IPS DF 6.9 (cell line): ENCODE measurements around the gene AOPEP.

Source experiments
- DNase-seq: peaks from one replicate; pipeline ENCODE4 v3.0.0-alpha.2; 2013; ENCODE audit warnings: low read depth, low spot score
- H3K27ac ChIP-seq: one replicate; pipeline ENCODE4 v1.5.1; 2013; ENCODE audit warnings: low read length, control low read depth
- H3K27me3 ChIP-seq: 2 replicates; pipeline ENCODE4 v1.6.1; 2013; ENCODE audit warnings: mild to moderate bottlenecking, low read length; ENCODE audit not compliant: control insufficient read depth, insufficient read depth
- H3K36me3 ChIP-seq: 2 replicates; pipeline ENCODE4 v1.6.1; 2013; ENCODE audit warnings: low read length; ENCODE audit not compliant: control insufficient read depth, insufficient read depth
- H3K4me1 ChIP-seq: 2 replicates; pipeline ENCODE4 v1.6.1; 2013; ENCODE audit warnings: low read length; ENCODE audit not compliant: control insufficient read depth, insufficient read depth
- H3K4me3 ChIP-seq: 2 replicates; pipeline ENCODE4 v1.5.1; 2013; ENCODE audit warnings: mild to moderate bottlenecking, low read length
- H3K9me3 ChIP-seq: 2 replicates; pipeline ENCODE4 v1.6.1; 2013; ENCODE audit warnings: low read length, inconsistent platforms; ENCODE audit not compliant: control insufficient read depth, insufficient read depth
- WGBS: extraction: QIAGEN DNeasy Blood & Tissue Kit; methylation state at CpG from one replicate; pipeline ENCODE4 v1.1.7; 2013; ENCODE audit warnings: mixed read lengths, missing lambda C conversion rate; ENCODE audit not compliant: insufficient read length, insufficient coverage; 5-methylcytosine and 5-hydroxymethylcytosine counted together

Gene AOPEP

DNA sequence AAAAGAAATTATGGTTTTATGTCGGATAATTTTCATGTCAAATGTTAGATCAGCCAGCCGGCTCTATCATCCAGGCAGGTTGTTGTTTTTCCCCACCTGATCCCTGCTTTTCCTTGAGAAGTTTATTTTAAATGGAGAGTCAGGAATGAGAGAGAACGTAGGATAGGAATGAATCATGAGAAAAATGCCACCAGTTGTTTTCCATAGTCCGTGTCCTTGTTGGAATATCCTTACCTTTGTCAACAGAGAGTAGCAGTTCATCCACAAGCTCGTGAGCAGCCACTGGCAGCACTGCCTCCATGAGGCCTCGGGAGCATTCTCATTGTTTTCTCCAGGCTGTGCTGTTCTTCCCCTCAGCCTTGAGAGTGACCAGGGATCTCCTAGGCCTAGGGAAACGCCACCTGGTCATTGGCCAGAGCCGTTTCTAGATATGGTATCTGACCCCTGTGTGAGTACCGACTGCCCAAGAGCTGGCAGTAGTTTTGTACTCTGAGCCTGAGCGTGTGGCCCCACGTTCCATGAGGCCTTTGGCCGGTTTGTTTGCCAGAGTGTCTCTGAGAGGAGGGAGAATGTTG, 297.7 kb downstream of the AOPEP start:
- Histone ChIP-seq H3K27me3 (no peaks in the 10 kb centered on the region), H3K36me3 (no peaks in the 10 kb centered on the region), H3K9me3 (no peaks in the 10 kb centered on the region), H3K4me1 (no peaks in the 10 kb centered on the region; the same call in 1 of the 2 replicates), H3K27ac (no peak overlapping the region), H3K4me3 (no peak overlapping the region)
- DNase-seq = no peak
- no CpG with 5 or more reads among the region's 12 CpGs for WGBS

DNA sequence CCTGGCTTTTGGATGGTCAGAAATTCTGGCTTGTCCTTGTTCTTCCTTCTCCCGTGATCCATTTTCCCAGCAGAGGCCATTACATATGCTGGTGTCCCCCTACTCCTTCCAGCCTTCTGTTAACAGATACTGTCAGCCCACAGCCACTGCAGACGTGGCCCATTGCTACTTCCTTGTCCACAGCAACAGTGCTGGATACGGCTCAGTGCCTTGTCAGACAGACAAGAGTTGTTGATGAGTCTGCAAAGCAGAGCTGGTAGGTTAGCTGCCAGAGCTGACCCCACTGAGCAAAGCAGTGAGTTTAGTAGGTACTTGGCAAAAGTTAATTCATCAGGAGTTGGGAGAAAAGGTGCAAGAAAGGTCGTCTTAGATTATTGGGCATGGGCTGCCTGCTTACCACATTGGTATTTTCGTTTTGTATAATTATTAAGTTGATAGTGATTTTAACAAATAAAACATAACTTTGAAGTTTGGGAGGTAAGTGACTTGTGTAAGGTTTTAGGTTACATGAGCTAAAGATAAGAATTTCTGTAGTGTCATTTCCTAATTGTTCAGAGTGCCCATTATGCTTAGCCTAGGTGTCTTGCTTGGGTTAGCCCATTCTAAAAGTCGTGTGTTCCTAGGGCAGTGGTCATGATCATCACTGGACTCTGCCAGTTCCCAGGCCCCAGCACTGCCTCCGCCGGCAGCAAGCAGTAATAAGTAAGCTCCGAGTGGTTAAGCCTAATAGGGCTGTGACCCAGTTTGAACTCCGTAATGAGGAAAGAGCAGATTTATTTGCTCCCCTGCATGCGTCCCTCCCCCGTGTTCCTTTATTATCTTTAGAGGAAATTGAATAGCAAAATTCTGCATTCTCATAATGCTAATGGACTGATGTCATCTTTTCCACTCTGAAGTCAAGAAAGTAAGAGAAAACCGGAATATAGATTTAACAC, 299.0 kb downstream of the AOPEP start:
- Histone ChIP-seq H3K36me3 (no peaks in the 10 kb centered on the region), H3K4me3 (no peak overlapping the region), H3K9me3 (no peaks in the 10 kb centered on the region), H3K27ac (no peak overlapping the region), H3K27me3 (no peaks in the 10 kb centered on the region), H3K4me1 (no peaks in the 10 kb centered on the region; the same call in 1 of the 2 replicates)
- WGBS = no CpG with 5 or more reads among the region's 13 CpGs
- no peak for DNase-seq

DNA sequence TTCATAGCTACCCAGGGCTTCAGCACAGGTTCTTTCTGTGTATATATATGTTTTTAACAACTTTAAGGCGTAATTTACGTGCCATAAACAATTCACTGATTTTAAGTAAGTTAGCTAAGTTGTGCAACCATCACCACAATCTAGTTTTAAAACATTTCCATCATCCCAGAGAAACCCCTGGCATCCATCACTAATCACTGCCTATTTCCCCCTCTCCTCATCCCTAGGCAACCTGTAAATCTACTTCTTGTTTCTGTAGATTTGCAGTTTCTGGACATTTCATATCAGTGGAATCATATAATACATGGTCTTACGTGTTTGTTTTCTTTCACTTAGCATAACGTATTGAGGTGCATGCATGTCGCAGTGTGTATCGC, 299.6 kb downstream of the AOPEP start:
- no peaks in the 10 kb centered on the region; the same call in 1 of the 2 replicates for H3K4me1 ChIP-seq
- no CpG with 5 or more reads among the region's 6 CpGs for WGBS
- no peaks in the 10 kb centered on the region for H3K27me3 ChIP-seq
- H3K9me3 ChIP-seq = no peaks in the 10 kb centered on the region
- no peak for DNase-seq
- H3K27ac ChIP-seq = no peak overlapping the region
- no peak overlapping the region for H3K4me3 ChIP-seq
- no peaks in the 10 kb centered on the region for H3K36me3 ChIP-seq

DNA sequence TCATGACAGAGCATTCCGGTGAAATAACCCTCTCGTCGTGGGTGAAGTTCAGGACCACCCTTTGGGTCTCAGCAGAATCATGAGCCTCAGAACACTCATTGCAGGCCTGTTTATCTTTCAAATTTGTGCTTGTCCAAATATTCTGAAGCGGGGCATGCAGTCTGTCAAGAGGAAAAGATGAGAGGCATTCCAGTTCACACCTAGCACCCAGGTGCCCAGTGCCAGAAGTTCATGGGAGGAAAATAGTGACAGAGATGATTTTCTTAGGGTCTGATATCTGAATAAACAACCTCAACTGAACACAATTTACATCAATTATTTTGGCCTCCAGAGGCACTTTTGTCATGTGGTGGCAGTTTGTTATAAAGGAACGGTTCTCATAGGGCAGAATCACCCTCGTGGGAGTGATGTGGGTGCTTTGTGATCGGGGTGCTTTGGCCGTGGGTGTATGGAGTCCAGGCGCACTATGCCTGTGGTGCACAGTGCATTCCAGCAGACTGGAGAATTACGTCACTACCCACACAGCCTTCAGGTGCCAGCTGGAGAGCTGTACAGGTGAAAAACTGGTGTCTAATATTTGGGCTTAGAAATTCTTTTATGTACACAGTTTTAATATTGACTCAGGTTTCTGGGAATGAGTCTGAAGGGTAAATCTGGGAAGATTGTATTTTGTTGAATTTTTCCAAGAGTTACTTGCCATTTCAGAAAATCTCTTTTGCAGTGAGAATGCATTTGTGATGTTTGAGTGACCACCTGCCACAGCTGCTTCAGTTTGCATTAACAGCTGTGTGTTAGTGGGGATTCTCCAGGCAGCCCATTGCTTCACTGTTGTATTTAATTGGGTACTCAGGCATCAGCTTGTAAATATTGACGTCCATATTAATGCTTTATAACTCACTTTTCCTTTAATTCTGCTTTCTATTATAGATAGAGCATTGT, 301.7 kb downstream of the AOPEP start:
- Histone ChIP-seq H3K27ac (no peak overlapping the region), H3K36me3 (no peaks in the 10 kb centered on the region), H3K27me3 (no peaks in the 10 kb centered on the region), H3K4me1 (no peaks in the 10 kb centered on the region; the same call in 1 of the 2 replicates), H3K9me3 (no peaks in the 10 kb centered on the region), H3K4me3 (no peak overlapping the region)
- no CpG with 5 or more reads among the region's 11 CpGs for WGBS
- no peak for DNase-seq

DNA sequence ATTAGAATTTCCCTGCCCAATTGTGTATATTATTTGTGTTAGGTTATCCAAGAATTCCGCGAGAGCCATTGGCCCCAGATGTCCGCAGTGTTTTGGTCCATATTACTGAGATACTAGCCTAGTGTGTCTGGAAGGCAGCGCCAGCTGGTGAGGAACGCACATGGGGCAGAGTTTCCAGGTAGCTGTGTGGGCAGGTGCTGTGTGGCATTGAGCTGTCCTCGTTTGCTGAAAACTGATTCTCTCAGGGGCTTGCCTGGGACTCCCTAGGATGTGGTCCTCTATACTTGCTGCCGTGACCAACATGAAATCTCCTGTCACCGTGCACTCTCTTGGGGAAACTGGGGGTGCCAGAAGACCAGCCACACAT, 302.3 kb downstream of the AOPEP start:
- WGBS = no CpG with 5 or more reads among the region's 8 CpGs
- no peak overlapping the region for H3K4me3 ChIP-seq
- no peaks in the 10 kb centered on the region for H3K36me3 ChIP-seq
- no peak overlapping the region for H3K27ac ChIP-seq
- H3K4me1 ChIP-seq = no peaks in the 10 kb centered on the region; the same call in 1 of the 2 replicates
- H3K27me3 ChIP-seq = no peaks in the 10 kb centered on the region
- no peak for DNase-seq
- no peaks in the 10 kb centered on the region for H3K9me3 ChIP-seq

DNA sequence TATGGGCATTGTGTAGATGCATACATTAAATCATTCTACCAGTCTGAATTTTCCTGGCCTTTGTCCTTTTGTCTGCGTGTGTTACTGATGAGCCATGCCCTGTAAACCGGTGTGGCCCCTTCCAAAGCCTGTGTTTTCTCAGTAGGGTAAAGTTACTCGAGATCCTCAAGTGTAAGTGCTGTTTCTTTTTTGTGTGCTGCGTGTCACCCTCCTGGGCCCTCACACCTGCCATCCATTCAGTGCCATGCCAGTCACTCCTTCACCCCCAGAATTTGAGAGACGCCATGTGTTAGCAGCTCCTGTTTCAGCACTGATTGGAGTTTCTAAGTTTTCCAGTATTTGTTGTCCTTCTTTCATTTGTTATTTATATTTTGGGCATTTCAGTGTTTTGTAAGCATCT, 302.8 kb downstream of the AOPEP start:
- Histone ChIP-seq H3K9me3 (no peaks in the 10 kb centered on the region), H3K27ac (no peak overlapping the region), H3K4me1 (no peaks in the 10 kb centered on the region; the same call in 1 of the 2 replicates), H3K4me3 (no peak overlapping the region), H3K27me3 (no peaks in the 10 kb centered on the region), H3K36me3 (no peaks in the 10 kb centered on the region)
- no peak for DNase-seq
- no CpG with 5 or more reads among the region's 5 CpGs for WGBS

DNA sequence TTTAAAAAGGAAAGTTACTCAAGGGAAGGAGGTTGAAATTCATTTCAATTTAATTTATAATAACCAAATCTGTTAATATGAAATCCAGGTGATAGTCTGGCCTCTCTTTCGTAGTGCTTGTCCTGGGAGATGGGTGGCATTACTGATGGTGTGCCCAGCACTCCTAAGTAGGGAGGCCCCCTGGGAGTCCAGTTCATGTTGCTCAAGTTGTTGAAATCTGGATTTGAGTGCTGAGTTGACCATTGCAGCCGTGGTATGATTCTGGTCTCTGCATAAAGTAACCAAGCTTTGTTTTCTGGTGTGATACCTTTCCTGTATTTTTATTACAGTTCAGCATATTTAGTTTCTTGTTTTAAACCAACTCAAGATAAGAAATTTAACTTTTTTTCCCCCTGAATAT, 303.2 kb downstream of the AOPEP start:
- Histone ChIP-seq H3K4me1 (no peaks in the 10 kb centered on the region; the same call in 1 of the 2 replicates), H3K27ac (no peak overlapping the region), H3K27me3 (no peaks in the 10 kb centered on the region), H3K9me3 (no peaks in the 10 kb centered on the region), H3K36me3 (no peaks in the 10 kb centered on the region), H3K4me3 (no peak overlapping the region)
- WGBS = no CpG with 5 or more reads among the region's 2 CpGs
- DNase-seq = no peak

DNA sequence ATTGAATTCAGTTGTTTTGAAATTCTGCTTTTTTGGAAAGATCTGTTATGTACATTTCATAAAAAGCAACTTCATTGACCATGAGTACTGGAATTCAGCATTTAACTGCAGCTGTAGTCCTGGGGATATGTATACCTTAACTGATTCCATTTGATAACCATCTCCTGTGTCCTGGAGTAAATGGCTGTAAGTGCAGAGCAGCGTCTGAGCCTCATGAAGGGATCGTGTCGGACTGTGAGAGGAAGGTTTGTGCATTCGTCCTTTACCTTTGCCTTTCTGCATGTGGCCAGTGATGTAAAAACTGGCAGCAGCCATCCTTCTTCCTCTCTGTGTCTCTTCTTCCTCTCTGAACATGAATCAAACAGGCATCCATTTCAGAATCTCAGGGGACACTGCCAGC, 303.8 kb downstream of the AOPEP start:
- H3K36me3 ChIP-seq = no peaks in the 10 kb centered on the region
- H3K4me3 ChIP-seq = no peak overlapping the region
- no peaks in the 10 kb centered on the region for H3K27me3 ChIP-seq
- no peak for DNase-seq
- no CpG with 5 or more reads among the region's 4 CpGs for WGBS
- no peak overlapping the region for H3K27ac ChIP-seq
- H3K4me1 ChIP-seq = no peaks in the 10 kb centered on the region; the same call in 1 of the 2 replicates
- no peaks in the 10 kb centered on the region for H3K9me3 ChIP-seq

DNA sequence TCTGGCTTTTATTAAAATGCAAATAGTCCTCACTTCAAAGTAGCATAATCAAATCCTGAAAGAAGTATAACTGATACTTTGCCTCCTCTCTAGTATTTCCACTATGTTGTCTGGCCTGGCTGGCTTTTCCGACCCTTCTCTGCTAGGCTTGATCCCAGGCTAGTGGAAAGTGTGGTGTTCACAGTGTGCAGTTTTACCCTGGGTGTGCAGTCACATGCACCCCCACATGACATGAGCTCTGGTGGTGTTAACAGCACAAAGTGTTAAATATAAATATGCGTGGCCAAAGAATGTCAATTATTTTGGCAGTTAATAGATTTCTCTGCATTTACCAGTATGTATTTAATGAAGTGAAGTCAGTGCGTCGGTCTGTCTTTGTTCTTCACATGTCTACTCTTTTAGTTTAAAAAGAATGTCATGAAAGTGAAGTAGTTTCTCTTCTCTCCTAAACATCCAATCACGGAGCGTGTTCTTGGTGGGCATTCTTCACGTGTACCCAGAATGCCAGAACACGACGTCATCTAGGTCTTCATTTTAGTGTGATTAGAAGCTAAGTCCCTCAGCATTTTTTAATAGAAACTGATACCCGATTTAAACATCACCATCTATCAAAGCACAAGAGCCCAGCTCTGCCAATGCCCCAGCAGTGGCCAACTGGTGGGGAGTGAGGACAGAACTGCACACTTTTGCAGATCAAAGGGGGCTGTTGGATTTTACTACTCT, 304.6 kb downstream of the AOPEP start:
- DNase-seq = no peak
- Histone ChIP-seq H3K4me3 (no peak overlapping the region), H3K9me3 (no peaks in the 10 kb centered on the region), H3K4me1 (no peaks in the 10 kb centered on the region; the same call in 1 of the 2 replicates), H3K27me3 (no peaks in the 10 kb centered on the region), H3K27ac (no peak overlapping the region), H3K36me3 (no peaks in the 10 kb centered on the region)
- WGBS = no CpG with 5 or more reads among the region's 10 CpGs
